ENCODE results near the gene PTPRN2.
"Not testable (repeated sequence)": the region's sequence is repeated elsewhere in the genome, so short reads cannot be mapped to it uniquely, and the experiment has no call there.

Gene PTPRN2

GRCh38 chr7:157565981-157566630, 1021.5 kb downstream of the PTPRN2 start:
- in situ Hi-C loops (cut with MboI; ENCODE audit: low sequenced_read_pairs): no loop called here

DNA sequence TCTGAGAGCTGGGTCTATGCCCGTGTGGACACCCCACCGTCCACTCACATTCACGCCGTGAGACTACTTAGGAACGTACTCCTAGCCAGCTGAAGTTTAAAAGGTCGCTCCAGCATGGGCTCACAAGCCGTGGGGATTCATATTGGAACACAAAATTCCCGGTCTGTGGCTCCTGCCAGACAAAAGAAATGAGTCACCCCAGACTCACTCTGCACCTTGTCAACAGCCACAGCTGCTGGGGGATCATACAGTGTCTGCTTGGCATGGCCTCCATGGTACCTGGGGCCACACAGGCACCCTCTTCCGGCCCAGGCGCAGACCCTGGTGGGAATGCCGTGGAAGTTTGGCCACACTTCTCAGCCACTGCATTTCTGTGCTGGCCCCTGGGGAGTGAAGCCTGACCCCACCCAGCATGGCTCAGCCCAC, 1022.4 kb downstream of the PTPRN2 start:
- in situ Hi-C loops (cut with MboI; ENCODE audit: low sequenced_read_pairs): no loop called here

GRCh38 chr7:157564517-157565177, 1023.0 kb downstream of the PTPRN2 start:
- in situ Hi-C loops (cut with MboI; ENCODE audit: low sequenced_read_pairs): no loop called here

GRCh38 chr7:157563467-157564135, 1024.0 kb downstream of the PTPRN2 start:
- in situ Hi-C loops (cut with MboI; ENCODE audit: low sequenced_read_pairs): not testable (repeated sequence)

GRCh38 chr7:157562522-157563398, 1024.9 kb downstream of the PTPRN2 start:
- in situ Hi-C loops (cut with MboI; ENCODE audit: low sequenced_read_pairs): not testable (repeated sequence)

- in situ Hi-C loops (cut with MboI; ENCODE audit: low sequenced_read_pairs): no loop called here
Observed at GRCh38 chr7:157561816-157562410, 1025.7 kb downstream of the PTPRN2 start.

- in situ Hi-C loops (cut with MboI; ENCODE audit: low sequenced_read_pairs): no loop called here
Observed at GRCh38 chr7:157561523-157561785, 1026.2 kb downstream of the PTPRN2 start.

GRCh38 chr7:157560710-157561522, 1026.7 kb downstream of the PTPRN2 start:
- in situ Hi-C loops (cut with MboI; ENCODE audit: low sequenced_read_pairs): no loop called here

GRCh38 chr7:157560258-157560654, 1027.4 kb downstream of the PTPRN2 start:
- in situ Hi-C loops (cut with MboI; ENCODE audit: low sequenced_read_pairs): no loop called here

GRCh38 chr7:157559596-157560257, 1027.9 kb downstream of the PTPRN2 start:
- in situ Hi-C loops (cut with MboI; ENCODE audit: low sequenced_read_pairs): no loop called here

GRCh38 chr7:157558875-157559595, 1028.6 kb downstream of the PTPRN2 start:
- in situ Hi-C loops (cut with MboI; ENCODE audit: low sequenced_read_pairs): no loop called here

DNA sequence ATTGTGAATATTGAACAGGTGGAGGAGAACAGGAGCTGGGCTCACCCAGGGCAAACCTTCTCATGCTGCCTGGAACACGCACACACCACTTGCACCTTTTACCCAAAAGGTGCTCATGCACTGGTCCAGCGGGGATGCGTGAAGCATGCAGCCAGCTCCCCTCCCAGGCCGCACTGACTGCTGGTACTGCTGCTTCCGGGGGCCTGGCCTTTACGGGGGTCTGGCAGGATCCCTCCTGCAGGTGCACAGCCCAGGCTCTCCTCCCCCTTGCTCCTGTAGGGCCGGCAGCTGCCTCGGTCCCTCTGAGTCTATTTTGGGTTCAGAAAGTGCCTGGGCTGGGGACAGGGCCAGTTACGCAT, 1029.1 kb downstream of the PTPRN2 start:
- in situ Hi-C loops (cut with MboI; ENCODE audit: low sequenced_read_pairs): no loop called here

DNA sequence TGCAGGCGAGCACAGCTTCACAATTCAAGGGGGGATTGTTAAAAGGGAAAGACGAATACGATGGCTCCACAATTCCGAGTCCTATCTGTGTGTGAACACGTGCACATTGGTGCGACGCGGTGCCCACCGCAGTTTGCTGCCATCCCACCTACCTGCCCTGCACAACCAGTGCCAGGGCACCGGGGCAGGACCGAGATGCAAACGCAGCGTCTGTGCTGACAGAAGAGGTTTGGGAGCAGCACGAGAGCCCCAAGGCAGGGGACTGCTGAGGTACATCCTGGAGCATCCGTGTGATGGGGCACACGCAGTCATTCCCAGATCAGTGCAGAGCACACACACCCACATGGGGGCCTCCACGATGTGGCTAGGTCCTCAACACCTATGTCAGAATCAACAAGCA, 1029.6 kb downstream of the PTPRN2 start:
- in situ Hi-C loops (cut with MboI; ENCODE audit: low sequenced_read_pairs): no loop called here

DNA sequence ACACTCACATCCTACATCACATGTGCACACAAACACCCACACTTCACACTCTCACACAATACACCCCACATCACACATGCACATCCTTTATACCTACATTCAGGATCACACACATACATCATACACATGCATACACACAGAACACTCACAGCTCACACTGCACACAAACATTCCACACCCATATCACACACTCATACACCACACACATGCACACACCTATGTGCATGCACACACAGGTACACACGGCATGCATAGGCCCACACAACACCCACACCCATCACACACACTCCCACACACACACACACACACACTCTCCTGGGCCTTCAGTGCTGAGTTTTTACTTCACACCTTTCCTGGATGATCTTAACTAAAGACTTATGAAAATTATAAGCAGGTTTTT, 1030.4 kb downstream of the PTPRN2 start:
- in situ Hi-C loops (cut with MboI; ENCODE audit: low sequenced_read_pairs): no loop called here

DNA sequence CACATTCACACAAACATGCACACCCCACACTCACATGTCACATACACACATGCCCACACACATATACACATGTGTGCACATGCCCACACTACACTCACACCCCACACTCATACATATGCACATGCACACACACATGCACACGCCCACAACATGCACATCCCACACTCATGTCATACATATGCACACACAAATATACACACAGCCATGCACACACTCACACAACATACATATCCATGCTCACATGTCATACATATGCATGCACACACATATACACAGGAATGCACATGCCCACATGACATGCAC, 1031.0 kb downstream of the PTPRN2 start:
- in situ Hi-C loops (cut with MboI; ENCODE audit: low sequenced_read_pairs): no loop called here

- in situ Hi-C loops (cut with MboI; ENCODE audit: low sequenced_read_pairs): no loop called here
Observed at GRCh38 chr7:157555944-157556641, 1031.5 kb downstream of the PTPRN2 start.

DNA sequence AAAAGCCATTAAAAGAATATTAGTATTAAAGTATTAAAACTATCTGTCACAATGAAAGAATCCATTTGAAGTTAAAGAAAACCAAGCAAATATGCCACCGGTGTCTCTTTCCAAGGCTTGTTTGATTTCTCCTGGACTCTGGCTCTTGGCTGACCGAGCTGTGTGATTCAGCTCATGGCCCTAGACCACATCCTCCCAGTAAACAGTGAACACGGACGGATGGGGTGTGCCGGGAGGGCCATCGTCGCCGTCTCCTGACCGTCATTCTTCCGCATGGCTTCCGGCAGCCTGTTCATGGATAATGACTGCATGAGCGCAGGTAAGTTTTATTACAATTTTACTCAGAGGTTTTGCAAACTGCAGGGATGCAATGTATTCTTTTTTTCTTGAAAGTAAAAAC, 1032.3 kb downstream of the PTPRN2 start:
- in situ Hi-C loops (cut with MboI; ENCODE audit: low sequenced_read_pairs): no loop called here

- in situ Hi-C loops (cut with MboI; ENCODE audit: low sequenced_read_pairs): no loop called here
Observed at GRCh38 chr7:157554393-157555238, 1033.0 kb downstream of the PTPRN2 start.

All from hTERT RPE-1 (cell line).